NT2/D1 (cell line): ENCODE results near the gene PRKCG.

ENCODE experiments used
- YY1 ChIP-seq: IDR thresholded peaks from 2 replicates; pipeline ENCODE4 v1.6.1; 2011; ENCODE audit not compliant: insufficient read length, insufficient read depth
- ZNF274 ChIP-seq: IDR thresholded peaks from 2 replicates; pipeline ENCODE4 v1.6.1; 2011; ENCODE audit warnings: mild to moderate bottlenecking, low read depth, low read length

- no peak for TF ChIP-seq YY1
- TF ChIP-seq ZNF274, result no peak
Measured at GRCh38 chr19:53906211-53907192, 24.5 kb downstream of the PRKCG start.
